ENCODE results near the gene NACC2.

NACC2 gene

GRCh38 chr9:136002881-136003280 lies 92.2 kb downstream of the NACC2 start:
- no peak overlapping the region for H3K4me3 ChIP-seq (ENCODE audit: low read depth, low read length)

GRCh38 chr9:136002215-136002614 lies 92.9 kb downstream of the NACC2 start:
- H3K4me3 ChIP-seq (ENCODE audit: low read depth, low read length) = no peak overlapping the region

- no peak overlapping the region for H3K4me3 ChIP-seq (ENCODE audit: low read depth, low read length)
These were observed 93.9 kb downstream of the NACC2 start for GRCh38 chr9:136001231-136001630.

GRCh38 chr9:135998410-135999071 lies 96.5 kb downstream of the NACC2 start:
- H3K4me3 ChIP-seq (ENCODE audit: low read depth, low read length) = no peak overlapping the region

GRCh38 chr9:135998016-135998380 lies 97.1 kb downstream of the NACC2 start:
- no peak overlapping the region for H3K4me3 ChIP-seq (ENCODE audit: low read depth, low read length)

- no peak overlapping the region for H3K4me3 ChIP-seq (ENCODE audit: low read depth, low read length)
These were observed 97.7 kb downstream of the NACC2 start for GRCh38 chr9:135997090-135998015.

GRCh38 chr9:135995816-135996215 lies 99.3 kb downstream of the NACC2 start:
- H3K4me3 ChIP-seq (ENCODE audit: low read depth, low read length) = no peak overlapping the region

- no peak overlapping the region for H3K4me3 ChIP-seq (ENCODE audit: low read depth, low read length)
These were observed 100.4 kb downstream of the NACC2 start for GRCh38 chr9:135994501-135995192.

GRCh38 chr9:135993765-135994500 lies 101.2 kb downstream of the NACC2 start:
- H3K4me3 ChIP-seq (ENCODE audit: low read depth, low read length) = no peak overlapping the region

- H3K4me3 ChIP-seq (ENCODE audit: low read depth, low read length) = no peak overlapping the region
These were observed 101.7 kb downstream of the NACC2 start for GRCh38 chr9:135993409-135993742.

GRCh38 chr9:135992486-135993408 lies 102.3 kb downstream of the NACC2 start:
- peak overlapping the region; percentile 13 for H3K4me3 ChIP-seq (ENCODE audit: low read depth, low read length)

GRCh38 chr9:135991771-135992170 lies 103.3 kb downstream of the NACC2 start:
- no peak overlapping the region for H3K4me3 ChIP-seq (ENCODE audit: low read depth, low read length)

- no peak overlapping the region for H3K4me3 ChIP-seq (ENCODE audit: low read depth, low read length)
These were observed 104.3 kb downstream of the NACC2 start for GRCh38 chr9:135990468-135991429.

- H3K4me3 ChIP-seq (ENCODE audit: low read depth, low read length) = no peak overlapping the region
These were observed 105.2 kb downstream of the NACC2 start for GRCh38 chr9:135989722-135990467.

- no peak overlapping the region for H3K4me3 ChIP-seq (ENCODE audit: low read depth, low read length)
These were observed 105.9 kb downstream of the NACC2 start for GRCh38 chr9:135989157-135989556.

- H3K4me3 ChIP-seq (ENCODE audit: low read depth, low read length) = no peak overlapping the region
These were observed 106.6 kb downstream of the NACC2 start for GRCh38 chr9:135988493-135988892.

- H3K4me3 ChIP-seq (ENCODE audit: low read depth, low read length) = no peak overlapping the region
These were observed 107.2 kb downstream of the NACC2 start for GRCh38 chr9:135987838-135988404.

- no peak overlapping the region for H3K4me3 ChIP-seq (ENCODE audit: low read depth, low read length)
These were observed 108.5 kb downstream of the NACC2 start for GRCh38 chr9:135986605-135987004.

Measured in iPS-11a (cell line).